ENCODE measurements around the gene PKP4. TPM values are rescaled to one million over a fixed set of nuclear protein-coding genes. Genes with fewer than 3 reads are reported as not detected.

PKP4 gene
- total RNA-seq, 1 donor = 7.9 TPM

DNA sequence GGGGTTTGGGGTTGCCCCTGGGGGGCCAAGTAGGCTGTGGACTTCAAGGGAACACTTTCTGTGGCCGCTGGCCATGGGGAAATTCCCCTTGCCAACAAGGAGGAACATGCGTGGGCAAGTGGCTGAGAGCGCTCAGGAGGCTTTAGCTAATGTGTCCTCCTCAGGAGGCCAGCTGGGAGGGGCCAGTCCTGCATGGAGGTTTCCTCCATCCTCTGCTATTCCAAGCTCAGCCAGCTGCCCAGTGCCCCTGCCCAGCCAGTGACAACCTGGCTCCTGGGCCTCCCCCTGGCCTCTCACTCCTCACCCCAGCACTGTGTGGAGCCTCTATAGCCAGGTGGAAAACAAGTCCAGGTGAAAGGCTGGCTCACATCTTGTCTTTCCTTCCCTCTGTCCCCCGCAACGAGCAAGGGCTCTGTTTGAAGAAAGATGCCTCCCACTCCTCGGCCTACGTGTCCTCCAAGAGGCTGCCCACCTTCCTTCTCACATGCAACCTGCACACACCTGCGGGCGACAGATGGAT is 273.9 kb downstream of the PKP4 start:
- Histone ChIP-seq H3K9me3 (ENCODE audit: low read depth, low read length) (no peaks in the 10 kb centered on the region), H3K4me1 (ENCODE audit: insufficient read depth, low read length) (no peaks in the 10 kb centered on the region), H3K4me3 (ENCODE audit: low read length) (no peak overlapping the region), H3K27me3 (ENCODE audit: insufficient read depth, low read length) (no peaks in the 10 kb centered on the region)

DNA sequence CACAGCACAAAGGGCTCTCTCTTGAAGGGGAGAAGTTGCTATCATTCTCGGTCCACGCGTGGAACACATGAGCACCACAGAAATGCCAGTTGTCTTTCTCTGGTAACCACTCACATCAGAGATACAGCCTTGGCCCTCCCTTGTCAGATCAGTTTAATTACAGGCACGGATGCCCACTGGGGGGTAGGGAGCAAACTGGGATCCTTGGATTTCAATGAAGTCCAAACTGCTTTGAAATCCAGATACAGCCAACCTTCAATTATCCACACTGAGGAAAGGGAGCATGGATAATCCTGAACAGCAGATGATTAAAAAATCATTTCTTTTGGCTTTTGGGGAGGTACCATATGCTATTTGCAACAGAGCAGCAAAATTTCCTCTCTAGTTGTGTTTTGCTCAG is 274.6 kb downstream of the PKP4 start:
- H3K4me1 ChIP-seq (ENCODE audit: insufficient read depth, low read length) = no peaks in the 10 kb centered on the region
- H3K9me3 ChIP-seq (ENCODE audit: low read depth, low read length) = no peaks in the 10 kb centered on the region
- no peak overlapping the region for H3K4me3 ChIP-seq (ENCODE audit: low read length)
- H3K27me3 ChIP-seq (ENCODE audit: insufficient read depth, low read length) = no peaks in the 10 kb centered on the region

Other genes with a start within 250 kb of the PKP4 start
- gene CCDC148, start 199 bp upstream of the PKP4 start, total RNA-seq = 0.42 TPM